MM.1S (cell line): ENCODE results near the gene LDLRAD4.

Source experiments
- EZH2 ChIP-seq: fragments of 300-600 bp; sonication (generic); optimal IDR thresholded peaks from 2 replicates; pipeline ENCODE3; 2017; ENCODE audit warnings: low read depth, mild to moderate bottlenecking, antibody characterized with exemption, low read length, mixed read lengths
- EZH2phosphoT487 ChIP-seq: fragments of 300-600 bp; sonication (generic); IDR thresholded peaks from 2 replicates; pipeline ENCODE4 v1.6.1; 2018; ENCODE audit warnings: antibody characterized with exemption, low read length
- TF ChIP-seq, protein P1 (sequence below): fragments of 300-600 bp; sonication (generic); IDR thresholded peaks from 2 replicates; pipeline ENCODE4 v1.5.1; 2016; ENCODE audit warnings: antibody characterized with exemption, low read length, mixed read lengths

DNA sequence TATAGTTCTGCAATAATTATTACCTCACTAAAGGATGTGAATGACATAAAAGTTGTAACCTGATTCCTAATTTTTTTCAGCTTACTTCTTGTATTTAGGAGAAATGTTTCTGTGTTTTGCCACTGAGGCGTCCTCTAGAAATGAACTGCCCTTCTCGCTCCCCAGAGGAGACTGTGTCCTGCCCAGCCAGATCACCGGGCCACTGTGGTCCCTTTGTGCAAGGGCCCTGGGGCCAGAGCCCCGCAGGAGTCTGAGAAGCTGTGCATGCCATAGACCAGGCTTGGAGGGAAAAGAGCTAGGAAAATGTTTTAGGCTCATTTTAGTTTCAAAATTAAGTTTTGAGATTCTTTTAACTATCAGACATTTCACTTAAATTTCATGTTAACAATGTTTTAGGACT is 31.1 kb upstream of the LDLRAD4 start:
- no peak for TF ChIP-seq EZH2
- TF ChIP-seq EZH2phosphoT487, result no peak
- TF ChIP-seq, protein P1, sequence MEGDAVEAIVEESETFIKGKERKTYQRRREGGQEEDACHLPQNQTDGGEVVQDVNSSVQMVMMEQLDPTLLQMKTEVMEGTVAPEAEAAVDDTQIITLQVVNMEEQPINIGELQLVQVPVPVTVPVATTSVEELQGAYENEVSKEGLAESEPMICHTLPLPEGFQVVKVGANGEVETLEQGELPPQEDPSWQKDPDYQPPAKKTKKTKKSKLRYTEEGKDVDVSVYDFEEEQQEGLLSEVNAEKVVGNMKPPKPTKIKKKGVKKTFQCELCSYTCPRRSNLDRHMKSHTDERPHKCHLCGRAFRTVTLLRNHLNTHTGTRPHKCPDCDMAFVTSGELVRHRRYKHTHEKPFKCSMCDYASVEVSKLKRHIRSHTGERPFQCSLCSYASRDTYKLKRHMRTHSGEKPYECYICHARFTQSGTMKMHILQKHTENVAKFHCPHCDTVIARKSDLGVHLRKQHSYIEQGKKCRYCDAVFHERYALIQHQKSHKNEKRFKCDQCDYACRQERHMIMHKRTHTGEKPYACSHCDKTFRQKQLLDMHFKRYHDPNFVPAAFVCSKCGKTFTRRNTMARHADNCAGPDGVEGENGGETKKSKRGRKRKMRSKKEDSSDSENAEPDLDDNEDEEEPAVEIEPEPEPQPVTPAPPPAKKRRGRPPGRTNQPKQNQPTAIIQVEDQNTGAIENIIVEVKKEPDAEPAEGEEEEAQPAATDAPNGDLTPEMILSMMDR, result no peak
